ENCODE measurements around the gene SNX18. TPM values are rescaled to one million over a fixed set of nuclear protein-coding genes. Genes with fewer than 3 reads are reported as not detected.

The SNX18 gene
- total RNA-seq, 1 donor from 2014 or later = 95.0 TPM

DNA sequence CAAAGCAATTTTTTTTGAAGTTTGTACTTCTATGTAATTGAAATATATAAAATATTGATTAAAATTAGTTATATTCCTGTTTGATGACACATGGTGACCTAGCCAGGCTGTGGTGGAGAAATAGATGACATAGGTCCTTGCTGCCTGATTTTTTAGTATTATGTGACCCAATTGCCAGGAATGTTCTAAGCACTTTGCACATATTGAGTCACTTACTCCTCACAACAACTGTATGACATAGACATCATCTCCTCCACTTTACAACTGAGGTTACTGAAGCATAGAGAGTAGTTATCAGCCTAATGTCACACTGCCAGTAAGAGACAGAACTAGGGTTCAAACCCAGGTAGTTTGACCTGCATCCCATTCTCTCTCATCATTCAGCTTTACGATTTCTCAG, 26.2 kb upstream of the SNX18 start:
- H3K4me1 Mint-ChIP-seq (ENCODE audit: low read depth, unreplicated experiment) = no peaks in the 10 kb centered on the region
- H3K36me3 Mint-ChIP-seq (ENCODE audit: unreplicated experiment) = no peaks in the 10 kb centered on the region
- no peak for DNase-seq
- no peaks in the 10 kb centered on the region for H3K9me3 Mint-ChIP-seq (ENCODE audit: unreplicated experiment)
- TF ChIP-seq CTCF (IDR thresholded peaks at IDR 0.05; ENCODE audit: partially characterized antibody, unreplicated experiment) = no peak
- no peak overlapping the region for H3K27ac Mint-ChIP-seq (ENCODE audit: unreplicated experiment)
- H3K4me3 Mint-ChIP-seq (ENCODE audit: unreplicated experiment) = no peak overlapping the region
- no peaks in the 10 kb centered on the region for H3K27me3 Mint-ChIP-seq (ENCODE audit: unreplicated experiment)

- H3K27ac Mint-ChIP-seq (ENCODE audit: unreplicated experiment) = no peak overlapping the region
- H3K36me3 Mint-ChIP-seq (ENCODE audit: unreplicated experiment) = peaks cover under 1% of the 10 kb centered on the region
- H3K4me1 Mint-ChIP-seq (ENCODE audit: low read depth, unreplicated experiment) = no peaks in the 10 kb centered on the region
- DNase-seq = no peak
- no peaks in the 10 kb centered on the region for H3K9me3 Mint-ChIP-seq (ENCODE audit: unreplicated experiment)
- H3K4me3 Mint-ChIP-seq (ENCODE audit: unreplicated experiment) = no peak overlapping the region
- no peak for TF ChIP-seq CTCF (IDR thresholded peaks at IDR 0.05; ENCODE audit: partially characterized antibody, unreplicated experiment)
- no peaks in the 10 kb centered on the region for H3K27me3 Mint-ChIP-seq (ENCODE audit: unreplicated experiment)
These were observed 25.4 kb upstream of the SNX18 start for GRCh38 chr5:54492178-54492577.

DNA sequence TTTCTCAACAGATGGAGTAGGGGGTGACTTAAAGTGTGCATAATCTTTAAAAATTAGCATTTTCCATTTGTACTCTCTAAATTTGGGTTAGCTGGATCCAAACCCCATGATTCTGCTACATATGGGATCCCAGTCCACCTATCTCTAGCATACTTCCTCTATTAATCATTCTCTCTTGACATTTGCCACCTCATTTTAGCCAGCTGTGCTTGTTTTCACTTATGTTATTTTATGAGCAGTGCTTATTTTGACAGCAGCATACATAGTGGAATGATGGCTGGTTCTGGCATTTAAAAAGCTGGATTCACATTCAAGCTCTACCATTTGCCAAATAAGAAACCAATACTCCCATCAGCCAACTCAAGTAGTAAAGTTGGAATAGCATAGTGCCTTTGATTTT, 22.5 kb upstream of the SNX18 start:
- Mint-ChIP-seq H3K36me3 (ENCODE audit: unreplicated experiment) (peaks cover 8% of the 10 kb centered on the region), H3K9me3 (ENCODE audit: unreplicated experiment) (peaks cover 3% of the 10 kb centered on the region), H3K4me1 (ENCODE audit: low read depth, unreplicated experiment) (no peaks in the 10 kb centered on the region), H3K27me3 (ENCODE audit: unreplicated experiment) (no peaks in the 10 kb centered on the region), H3K27ac (ENCODE audit: unreplicated experiment) (no peak overlapping the region), H3K4me3 (ENCODE audit: unreplicated experiment) (no peak overlapping the region)
- DNase-seq = no peak
- TF ChIP-seq CTCF (IDR thresholded peaks at IDR 0.05; ENCODE audit: partially characterized antibody, unreplicated experiment) = no peak

DNA sequence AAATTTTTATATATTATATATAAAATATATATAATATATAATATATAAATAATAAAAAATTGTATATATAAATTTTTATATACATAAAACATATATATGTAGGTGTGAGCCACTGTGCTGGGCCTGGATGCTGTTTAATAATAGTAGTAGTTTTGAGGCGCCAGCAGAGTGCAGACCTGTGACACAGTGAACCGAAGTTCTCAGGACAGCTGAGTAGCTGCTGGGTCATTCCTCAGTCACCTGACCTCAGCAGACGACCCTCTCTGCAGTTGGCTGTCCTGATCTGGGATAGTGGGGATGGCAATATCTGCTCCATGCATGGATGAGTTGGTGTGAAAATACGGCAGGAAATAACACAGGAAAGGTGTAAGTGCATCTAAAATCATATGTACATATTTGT, 3.3 kb upstream of the SNX18 start:
- Mint-ChIP-seq H3K4me3 (ENCODE audit: unreplicated experiment) (no peak overlapping the region), H3K4me1 (ENCODE audit: low read depth, unreplicated experiment) (peaks cover 12% of the 10 kb centered on the region), H3K9me3 (ENCODE audit: unreplicated experiment) (peaks cover 6% of the 10 kb centered on the region), H3K36me3 (ENCODE audit: unreplicated experiment) (no peaks in the 10 kb centered on the region), H3K27ac (ENCODE audit: unreplicated experiment) (no peak overlapping the region), H3K27me3 (ENCODE audit: unreplicated experiment) (peaks cover 2% of the 10 kb centered on the region)
- no peak for TF ChIP-seq CTCF (IDR thresholded peaks at IDR 0.05; ENCODE audit: partially characterized antibody, unreplicated experiment)
- peak; percentile 30 for DNase-seq

GRCh38 chr5:54514841-54515432, 2.6 kb upstream of the SNX18 start:
- no peak for TF ChIP-seq CTCF (IDR thresholded peaks at IDR 0.05; ENCODE audit: partially characterized antibody, unreplicated experiment)
- peaks cover 6% of the 10 kb centered on the region for H3K27me3 Mint-ChIP-seq (ENCODE audit: unreplicated experiment)
- peaks cover 12% of the 10 kb centered on the region for H3K9me3 Mint-ChIP-seq (ENCODE audit: unreplicated experiment)
- no peak overlapping the region for H3K27ac Mint-ChIP-seq (ENCODE audit: unreplicated experiment)
- H3K36me3 Mint-ChIP-seq (ENCODE audit: unreplicated experiment) = no peaks in the 10 kb centered on the region
- peaks cover 12% of the 10 kb centered on the region for H3K4me1 Mint-ChIP-seq (ENCODE audit: low read depth, unreplicated experiment)
- no peak for DNase-seq
- H3K4me3 Mint-ChIP-seq (ENCODE audit: unreplicated experiment) = no peak overlapping the region

Data from glutamatergic neuron (in vitro differentiated cells).